Esophagus (tissue), 2 donors: ENCODE results near the gene GPATCH8. TPM values are rescaled to one million over a fixed set of nuclear protein-coding genes. Genes with fewer than 3 reads are reported as not detected.
A peak's percentile ranks its signal among the peaks of the same experiment; 100 is the strongest.
"Not testable (repeated sequence)": the region's sequence is repeated elsewhere in the genome, so short reads cannot be mapped to it uniquely, and the experiment has no call there.

Experiments
- H3K27ac ChIP-seq, 2 donors: one replicate each; pipeline ENCODE4 v1.5.1; 2013; ENCODE audit warnings: low read depth in 2 of 2, mild to moderate bottlenecking in 2 of 2, inconsistent platforms in 1 of 2, low read length in 1 of 2, moderate library complexity in 1 of 2
- H3K27me3 ChIP-seq, 2 donors: one replicate each; pipeline ENCODE4 v1.6.1; 2013; ENCODE audit warnings: low read length in 2 of 2, control low read depth in 1 of 2, mild to moderate bottlenecking in 1 of 2; ENCODE audit not compliant: insufficient read depth in 2 of 2, control insufficient read depth in 1 of 2
- H3K36me3 ChIP-seq, 2 donors: one replicate each; pipeline ENCODE4 v1.6.1; 2013; ENCODE audit warnings: low read length in 1 of 2; ENCODE audit not compliant: control insufficient read depth in 2 of 2, insufficient read depth in 2 of 2
- H3K4me1 ChIP-seq, 2 donors: one replicate each; pipeline ENCODE4 v1.6.1; 2013; ENCODE audit warnings: low read length in 1 of 2; ENCODE audit not compliant: control insufficient read depth in 2 of 2, insufficient read depth in 2 of 2
- H3K4me3 ChIP-seq, 2 donors: one replicate each; pipeline ENCODE4 v1.5.1; 2013; ENCODE audit warnings: low read length in 2 of 2, mild to moderate bottlenecking in 2 of 2, low read depth in 1 of 2, moderate library complexity in 1 of 2
- H3K9me3 ChIP-seq, 2 donors: one replicate each; pipeline ENCODE4 v1.6.1; 2013; ENCODE audit warnings: mild to moderate bottlenecking in 2 of 2, low read depth in 1 of 2, low read length in 1 of 2, moderate library complexity in 1 of 2; ENCODE audit not compliant: control insufficient read depth in 2 of 2, insufficient read depth in 1 of 2
- WGBS, 2 donors: extraction: QIAGEN DNeasy Blood & Tissue Kit; methylation state at CpG; one replicate each; pipeline ENCODE4 v1.1.7; 2013; 5-methylcytosine and 5-hydroxymethylcytosine counted together
- polyA plus RNA-seq, 2 donors: library from polyadenylated mRNA; stranded (reverse); fragments of 200-250 nt; gene quantifications; one replicate each; pipeline ENCODE4 v1.2.3, GENCODE V29; 2013
- donor health status: healthy with polysubstance abuse.
- donor health status: Bipolar disorder and iron deficiency.

The GPATCH8 gene
- polyA plus RNA-seq, 2 donors: 7.9 to 12.8 TPM

DNA sequence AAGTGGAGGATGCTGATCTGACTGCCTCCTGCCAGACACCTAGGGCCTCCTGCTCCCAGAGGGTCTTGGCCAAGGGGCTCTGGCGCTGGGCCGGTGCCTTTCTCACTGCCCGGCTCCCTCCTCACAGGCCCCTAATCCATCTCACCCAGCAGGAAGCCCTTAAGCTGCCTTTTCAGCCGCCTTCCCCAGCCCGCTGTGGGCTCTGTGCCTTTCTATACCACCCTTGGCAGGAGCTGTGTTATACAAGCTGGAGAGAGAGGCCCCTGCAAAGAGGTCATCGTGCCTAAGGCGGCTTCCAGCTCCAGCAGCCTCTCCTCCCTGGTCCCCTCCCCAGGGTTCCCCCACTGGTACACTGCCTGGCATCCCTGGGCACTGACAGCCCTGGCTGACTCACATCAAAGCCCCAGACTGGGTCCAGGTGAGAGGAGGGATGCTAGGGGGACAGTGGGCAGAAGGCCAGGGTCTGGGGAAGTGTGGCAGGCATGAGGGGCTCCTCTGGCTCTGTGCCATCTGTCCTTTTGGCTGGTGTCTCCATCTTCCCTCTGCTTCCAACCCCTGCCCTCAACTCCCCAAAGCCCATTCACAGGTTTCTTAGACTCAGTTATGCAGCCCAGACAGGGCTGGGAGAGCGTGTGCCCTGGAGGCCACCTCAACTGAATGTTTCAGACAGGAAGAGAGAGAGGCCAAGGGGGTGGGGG lies 38.8 kb upstream of the GPATCH8 start:
- Histone ChIP-seq H3K9me3 (peaks cover 0 to 2% of the 10 kb centered on the region in 2 donors), H3K36me3 (no peaks in the 10 kb centered on the region), H3K4me3 (no peak overlapping the region), H3K27ac (no peak overlapping the region), H3K4me1 (no peaks in the 10 kb centered on the region), H3K27me3 (no peaks in the 10 kb centered on the region)
- 53 to 57% methylated on average over 8 of the region's 8 CpGs for WGBS, 2 donors

DNA sequence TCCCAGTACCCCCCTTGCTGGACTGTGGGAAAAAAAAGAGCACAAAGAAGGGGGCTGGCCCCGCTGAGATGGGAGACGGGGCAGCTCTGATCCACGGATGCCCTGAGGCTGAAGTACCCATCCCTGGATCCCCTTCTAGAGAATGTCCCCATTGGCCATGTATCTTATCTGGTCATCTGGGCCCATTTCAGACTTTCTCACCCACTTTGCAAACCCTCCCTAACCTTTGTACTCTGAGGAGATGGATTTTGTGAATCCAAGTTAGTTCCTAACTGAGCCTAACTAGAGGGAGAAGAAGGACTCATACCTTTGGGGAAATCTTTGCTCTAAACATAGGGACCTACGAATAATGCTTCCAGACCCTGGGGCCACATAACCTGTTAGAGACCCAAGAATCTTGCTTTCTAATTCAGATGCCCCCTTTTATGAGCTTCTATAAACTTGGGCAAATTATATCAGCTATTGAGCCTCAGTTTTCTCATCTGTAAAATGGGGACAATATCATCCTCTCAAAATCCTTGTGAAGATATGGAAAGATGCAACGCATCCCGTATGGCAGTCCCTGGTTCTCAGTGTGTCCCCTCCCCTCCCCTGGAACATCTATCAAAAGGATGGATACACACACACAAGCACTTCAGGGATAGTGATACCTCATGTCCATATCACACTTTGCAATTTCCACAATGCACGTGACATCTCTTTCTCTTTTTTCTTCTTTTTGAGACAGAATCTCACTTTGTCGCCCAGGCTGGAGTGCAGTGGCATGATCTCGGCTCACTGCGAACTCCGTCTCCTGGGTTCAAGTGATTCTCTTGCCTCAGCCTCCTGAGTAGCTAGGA lies 37.3 kb upstream of the GPATCH8 start:
- H3K4me1 ChIP-seq: no peaks in the 10 kb centered on the region
- 81 to 86% methylated on average over 11 of the region's 11 CpGs for WGBS, 2 donors
- no peak overlapping the region for H3K27ac ChIP-seq
- no peaks in the 10 kb centered on the region for H3K9me3 ChIP-seq
- no peak overlapping the region for H3K4me3 ChIP-seq
- H3K27me3 ChIP-seq: no peaks in the 10 kb centered on the region
- no peaks in the 10 kb centered on the region for H3K36me3 ChIP-seq

DNA sequence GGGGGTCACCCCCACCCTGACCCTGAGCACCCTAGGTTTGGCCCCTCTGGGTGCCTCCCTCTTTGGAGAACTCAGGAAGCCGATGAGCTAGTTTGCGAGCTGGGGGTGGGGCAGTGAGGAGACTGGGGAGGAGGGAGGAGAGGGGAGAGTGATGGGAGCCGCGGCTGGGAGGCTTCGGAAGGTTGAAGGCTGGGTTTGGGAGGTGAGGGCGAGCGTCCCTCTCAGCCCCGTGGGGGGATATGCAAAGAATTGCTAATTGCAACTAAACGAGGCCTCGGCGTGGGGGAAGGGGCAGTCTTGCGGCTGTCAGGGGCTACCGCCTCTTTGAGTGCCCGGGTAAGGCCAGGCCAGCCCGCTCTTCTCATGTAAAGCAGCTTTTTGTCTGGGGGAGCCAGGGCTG lies 36.5 kb upstream of the GPATCH8 start:
- no peaks in the 10 kb centered on the region for H3K4me1 ChIP-seq
- no peak overlapping the region for H3K27ac ChIP-seq
- H3K27me3 ChIP-seq: no peaks in the 10 kb centered on the region
- no peak overlapping the region for H3K4me3 ChIP-seq
- WGBS, 2 donors: 38 to 43% methylated on average over 15 of the region's 15 CpGs
- no peaks in the 10 kb centered on the region for H3K9me3 ChIP-seq
- no peaks in the 10 kb centered on the region for H3K36me3 ChIP-seq

DNA sequence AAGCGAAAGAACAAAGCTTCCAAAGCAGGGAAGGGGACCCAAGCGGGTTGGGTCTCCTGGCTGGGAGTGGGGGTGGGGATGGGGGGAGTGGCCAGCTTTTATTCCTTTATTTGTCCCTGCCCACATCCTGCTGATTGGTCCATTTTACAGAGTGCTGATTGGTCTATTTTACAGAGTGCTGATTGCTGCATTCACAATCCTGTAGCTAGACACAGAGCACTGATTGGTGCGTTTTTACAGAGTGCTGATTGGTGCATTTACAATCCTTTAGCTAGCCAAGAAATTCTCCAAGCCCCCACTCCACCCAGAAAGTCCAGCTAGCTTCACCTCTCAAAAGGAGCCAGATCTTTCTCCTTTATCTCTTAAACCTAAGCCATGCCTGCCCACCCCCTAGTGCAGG lies 34.7 kb upstream of the GPATCH8 start:
- not testable (repeated sequence) for H3K27ac ChIP-seq, H3K27me3 ChIP-seq, H3K9me3 ChIP-seq, H3K4me3 ChIP-seq, H3K4me1 ChIP-seq, H3K36me3 ChIP-seq
- WGBS, 2 donors: 94 to 96% methylated on average over 3 of the region's 3 CpGs

DNA sequence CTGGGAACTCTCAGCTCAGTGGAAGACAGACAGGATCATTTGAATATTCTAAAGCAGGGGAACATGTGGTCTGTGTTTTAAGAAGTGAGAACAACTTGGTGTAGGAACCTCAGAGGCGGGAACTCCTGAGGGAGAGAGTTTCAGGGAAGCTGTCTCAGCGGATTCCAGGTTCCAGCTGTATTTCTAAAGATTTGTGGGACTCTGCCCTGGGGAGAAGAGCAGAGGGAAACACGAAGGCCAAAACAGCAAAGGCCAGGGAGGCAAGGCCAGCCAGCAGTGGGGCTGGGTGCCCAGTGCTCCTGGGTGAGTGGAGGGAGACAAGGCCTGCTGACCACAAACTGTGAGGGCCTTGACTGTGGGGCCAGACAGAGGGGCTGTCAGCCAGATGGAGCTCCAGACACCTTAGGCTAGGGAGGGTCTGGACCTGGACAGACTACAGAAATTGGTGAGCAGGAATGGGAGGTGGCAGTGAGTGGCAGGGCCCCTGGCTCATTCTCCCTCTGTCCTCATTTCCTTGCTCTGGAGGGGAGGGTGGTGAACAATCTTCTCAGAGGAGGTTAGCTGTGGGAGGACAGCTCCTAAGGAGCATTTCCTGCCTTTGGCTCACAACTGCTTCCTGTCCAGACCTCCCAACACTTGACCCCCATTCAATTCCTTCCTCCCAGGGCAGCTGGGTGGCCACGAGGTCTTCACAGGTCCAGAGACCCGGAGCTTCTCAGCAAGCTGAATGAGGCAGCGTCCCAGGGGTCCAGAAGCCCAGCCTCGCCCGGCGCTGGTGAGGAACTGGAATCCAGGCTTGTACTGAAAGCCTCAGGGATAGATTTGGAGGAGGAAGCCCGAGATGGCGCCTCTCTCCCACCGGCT lies 33.1 kb upstream of the GPATCH8 start:
- Histone ChIP-seq H3K27me3 (no peaks in the 10 kb centered on the region), H3K4me3 (no peak overlapping the region), H3K4me1 (peaks cover 0 to 4% of the 10 kb centered on the region in 2 donors), H3K9me3 (no peaks in the 10 kb centered on the region), H3K27ac (no peak overlapping the region), H3K36me3 (no peaks in the 10 kb centered on the region)
- WGBS, 2 donors: 67 to 68% methylated on average over 12 of the region's 12 CpGs

DNA sequence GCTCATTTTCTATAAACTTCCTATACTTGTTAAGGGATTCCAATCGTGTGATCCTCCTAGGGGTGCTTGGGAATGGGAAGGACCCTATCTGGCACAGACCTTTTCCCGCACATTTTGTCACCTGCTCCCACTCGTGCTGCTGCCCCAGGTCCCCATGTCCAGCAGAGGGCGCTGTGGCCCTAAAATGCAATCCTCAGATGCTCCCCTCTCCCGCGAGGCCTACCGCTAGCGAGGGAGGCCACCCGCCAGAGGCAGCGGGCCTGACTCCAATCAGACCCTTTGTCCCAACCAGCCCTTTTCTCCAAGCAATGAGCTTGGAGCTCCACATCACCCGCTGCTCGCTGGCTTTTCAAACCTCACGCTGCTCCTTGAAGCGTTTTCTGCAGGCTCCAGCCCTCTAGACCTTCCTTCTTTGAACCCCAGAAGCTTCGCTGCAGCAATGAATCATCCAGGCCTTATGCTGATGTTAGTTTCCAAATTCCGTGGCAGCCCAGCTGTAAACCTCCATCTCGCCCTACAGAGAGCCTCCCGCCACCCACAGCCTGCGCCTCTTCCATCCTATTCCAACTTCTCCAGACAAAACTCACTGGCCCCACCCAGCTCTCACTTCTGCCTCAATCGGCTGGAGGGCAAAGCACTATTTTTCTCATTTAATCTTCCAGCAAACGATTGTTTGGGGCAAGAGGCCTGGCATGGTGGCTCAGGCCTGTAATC lies 30.5 kb upstream of the GPATCH8 start:
- peaks cover 0 to 4% of the 10 kb centered on the region in 2 donors for H3K4me1 ChIP-seq
- 27 to 30% methylated on average over 21 of the region's 21 CpGs for WGBS, 2 donors
- no peaks in the 10 kb centered on the region for H3K9me3 ChIP-seq
- no peaks in the 10 kb centered on the region for H3K27me3 ChIP-seq
- H3K27ac ChIP-seq: peak overlapping the region in 1 of 2 donors; percentile 24
- H3K4me3 ChIP-seq: no peak overlapping the region
- no peaks in the 10 kb centered on the region for H3K36me3 ChIP-seq

DNA sequence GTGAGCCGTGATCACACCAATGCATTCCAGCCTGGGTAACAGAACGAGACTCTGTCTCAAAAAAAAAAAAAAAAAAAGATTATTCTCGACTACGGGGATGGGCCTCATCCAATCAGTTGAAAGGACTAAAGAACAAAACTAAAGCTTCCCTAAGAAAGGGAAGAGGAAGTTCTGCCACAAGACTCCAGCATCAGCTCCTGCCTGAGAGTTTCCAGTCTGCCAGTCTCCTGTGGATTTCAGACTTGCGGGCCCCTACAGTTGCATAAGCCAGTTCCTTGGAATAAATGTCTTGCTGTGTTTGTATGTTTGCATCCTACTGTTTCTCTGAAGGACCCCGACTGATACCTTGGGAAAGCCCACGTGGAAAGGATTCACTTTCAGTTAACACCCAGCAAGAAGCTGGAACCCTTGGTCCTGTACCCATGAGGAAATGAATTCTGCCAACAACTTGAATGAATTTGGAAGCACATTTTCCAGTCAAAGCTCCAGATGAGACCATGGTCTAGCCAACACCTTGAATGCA lies 27.8 kb upstream of the GPATCH8 start:
- Histone ChIP-seq H3K4me1 (peaks cover 0 to 4% of the 10 kb centered on the region in 2 donors), H3K36me3 (no peaks in the 10 kb centered on the region), H3K4me3 (no peak overlapping the region), H3K27me3 (no peaks in the 10 kb centered on the region), H3K27ac (no peak overlapping the region), H3K9me3 (no peaks in the 10 kb centered on the region)
- WGBS, 2 donors: 75 to 81% methylated on average over 7 of the region's 7 CpGs

DNA sequence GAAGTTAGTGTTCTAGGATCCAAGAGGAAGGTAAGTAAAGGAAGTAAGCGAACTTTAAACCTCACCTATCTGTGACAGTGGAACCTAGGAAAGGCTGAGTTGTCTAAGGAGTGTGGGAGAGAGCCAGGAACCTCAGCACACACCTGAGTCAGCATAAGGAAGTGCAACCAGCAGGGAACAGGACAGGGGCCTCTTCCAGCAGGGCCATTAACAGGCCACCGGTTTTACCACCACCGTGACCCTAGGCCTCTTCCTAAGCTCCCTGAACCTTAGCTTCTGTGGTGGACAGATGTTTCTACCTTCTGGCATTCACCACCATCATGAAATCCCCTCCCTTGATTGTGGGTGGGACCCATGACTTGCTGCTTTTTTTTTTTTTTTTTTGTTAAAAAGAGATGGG lies 26.7 kb upstream of the GPATCH8 start:
- H3K27ac ChIP-seq: no peak overlapping the region
- whole genome bisulfite sequencing, 2 donors: 69 to 88% methylated on average over 3 of the region's 3 CpGs

DNA sequence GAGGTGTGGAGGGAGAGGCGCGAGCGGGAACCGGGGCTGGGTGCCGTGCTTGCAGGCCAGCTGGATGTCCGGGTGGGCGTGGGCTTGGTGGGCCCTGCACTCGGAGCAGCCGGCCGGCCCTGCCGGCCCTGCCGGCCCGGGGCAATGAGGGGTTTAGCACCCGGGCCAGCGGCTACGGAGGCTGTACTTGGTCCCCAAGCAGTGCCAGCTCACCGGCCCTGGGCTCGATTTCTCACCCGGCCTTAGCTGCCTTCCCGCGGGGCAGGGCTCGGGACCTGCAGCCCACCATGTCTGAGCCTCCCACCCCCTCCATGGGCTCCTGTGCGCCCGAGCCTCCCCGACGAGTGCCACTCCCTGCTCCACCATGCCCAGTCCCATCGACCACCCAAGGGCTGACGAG lies 24.7 kb upstream of the GPATCH8 start:
- 94 to 95% methylated on average over 27 to 28 of the region's 28 CpGs for WGBS, 2 donors
- no peak overlapping the region for H3K4me3 ChIP-seq
- H3K4me1 ChIP-seq: no peaks in the 10 kb centered on the region
- H3K27me3 ChIP-seq: no peaks in the 10 kb centered on the region
- no peaks in the 10 kb centered on the region for H3K36me3 ChIP-seq
- no peaks in the 10 kb centered on the region for H3K9me3 ChIP-seq
- no peak overlapping the region for H3K27ac ChIP-seq

More for the DNA sequence above, 26.7 kb upstream of the GPATCH8 start:
- Histone ChIP-seq H3K9me3 (no peaks in the 10 kb centered on the region), H3K27me3 (no peaks in the 10 kb centered on the region), H3K4me3 (no peak overlapping the region), H3K36me3 (no peaks in the 10 kb centered on the region), H3K4me1 (peaks cover 0 to 4% of the 10 kb centered on the region in 2 donors)
